HG03060 (cell line): Measurements from ENCODE around the gene GALNT18.

Source experiments
- ATAC-seq: cut with Tn5 transposase; IDR thresholded peaks from one replicate; pipeline ENCODE4 v1.9.1; 2021; ENCODE audit warnings: low read depth, moderate number of reproducible peaks; ENCODE audit not compliant: unreplicated experiment

The GALNT18 gene

DNA sequence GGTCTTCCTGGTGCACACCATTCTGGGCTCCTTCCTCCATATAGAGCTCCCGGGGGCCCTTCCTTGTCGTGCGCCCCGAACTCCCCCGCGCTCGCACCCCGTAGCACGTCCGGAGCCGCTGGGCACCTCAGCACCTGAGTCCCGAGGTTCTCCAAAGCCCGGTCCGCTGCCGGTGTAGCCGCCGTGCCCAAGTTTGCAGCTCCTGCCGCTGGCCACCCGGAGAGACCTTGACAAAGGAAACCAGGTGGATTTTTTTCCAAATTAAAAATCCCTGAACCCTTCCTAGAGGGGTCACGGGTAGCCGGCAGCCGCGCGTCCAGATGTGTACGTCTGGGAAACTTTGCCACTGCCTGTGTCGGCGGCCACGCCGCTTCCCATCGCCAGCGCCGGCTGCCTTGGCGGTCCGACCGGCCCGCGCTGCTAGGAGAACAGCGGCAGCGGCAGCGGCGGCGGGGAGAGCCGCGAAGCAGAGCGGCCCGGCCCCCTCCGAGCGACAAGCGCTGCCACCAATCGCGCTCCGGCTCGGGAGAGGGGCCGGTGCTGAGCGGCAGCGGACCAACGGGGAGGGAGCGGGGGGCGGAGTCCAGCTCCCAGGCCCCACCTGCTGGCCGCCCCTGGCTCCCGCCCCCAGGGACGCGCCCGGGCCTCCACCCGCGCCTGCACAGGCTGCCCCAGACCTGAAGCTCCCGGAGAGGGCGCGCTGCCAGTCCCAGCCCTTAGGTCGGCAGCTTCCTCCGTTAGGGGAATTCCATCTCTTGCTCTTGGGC lies at the start of gene GALNT18:
Gene GALNT18, minus strand, starts transcription at position 433 of the 767 bp plus-strand sequence.
- peak; percentile 47 for ATAC-seq

DNA sequence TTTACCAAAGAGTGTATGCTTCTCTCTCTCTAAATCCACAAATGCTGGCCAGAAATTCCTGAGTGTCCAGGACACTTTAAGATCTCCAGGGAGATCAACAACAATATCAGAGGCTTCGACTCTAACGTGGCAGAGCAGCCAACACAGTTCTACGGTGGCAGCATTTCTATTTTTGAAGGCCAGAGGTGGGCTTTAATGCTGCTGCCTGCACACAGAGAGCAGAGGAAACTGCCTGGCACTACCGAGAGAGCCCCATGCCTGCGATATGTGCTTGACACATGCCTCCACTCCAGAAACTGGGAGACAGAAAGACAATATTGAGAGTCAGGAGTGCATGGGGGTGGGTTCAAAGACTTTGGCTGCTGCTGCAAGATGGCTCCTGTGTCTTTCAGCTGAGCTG lies 48.8 kb upstream of the GALNT18 start:
- no peak for ATAC-seq

DNA sequence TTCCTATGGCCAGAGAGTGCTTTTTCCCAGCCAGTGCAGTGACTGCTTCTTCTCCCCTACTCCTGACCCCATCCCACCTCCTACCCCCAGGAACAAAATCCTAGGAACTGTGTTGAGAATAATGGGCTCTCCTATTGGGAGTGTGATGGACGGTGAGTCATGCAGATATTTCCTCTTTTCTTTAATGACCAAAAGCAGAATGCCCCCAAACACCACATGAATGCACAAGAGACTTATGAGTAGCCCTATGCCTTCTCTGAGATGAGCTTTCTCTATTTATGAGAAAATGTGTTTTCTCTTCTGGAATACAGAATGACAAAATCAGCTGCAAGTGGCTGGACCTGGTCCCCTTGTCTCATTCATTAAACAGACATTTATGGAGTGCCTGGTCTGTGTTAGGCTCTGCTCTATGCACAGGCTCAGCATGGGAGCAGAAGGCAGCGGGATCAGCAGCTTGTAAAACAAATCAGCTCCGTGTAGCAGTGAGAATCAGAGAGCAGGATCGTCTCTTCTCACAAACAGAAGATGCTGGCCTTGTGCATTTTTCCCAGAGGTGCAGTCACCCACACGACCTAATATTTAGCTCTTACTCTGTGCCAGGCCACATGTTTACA lies 47.5 kb upstream of the GALNT18 start:
- ATAC-seq, result no peak

DNA sequence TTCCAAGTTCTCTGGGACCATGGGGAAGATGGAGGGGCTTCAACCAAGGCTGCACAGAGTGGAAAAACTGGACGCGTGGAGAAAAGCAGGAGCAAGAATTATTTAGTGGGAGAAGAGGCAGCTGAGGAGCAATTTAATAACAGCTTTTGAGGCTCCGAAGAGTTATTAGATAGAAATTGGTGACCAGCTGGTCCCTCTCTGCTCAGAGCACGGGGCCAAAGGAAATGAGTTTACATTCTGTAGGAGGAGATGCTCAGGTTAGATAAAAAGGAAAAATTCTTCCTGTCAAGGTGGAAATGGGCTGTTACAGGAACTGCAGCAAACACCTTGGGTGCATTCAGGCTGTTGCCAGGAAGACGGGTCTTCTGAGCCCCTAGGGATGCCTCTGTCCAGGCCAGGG lies 47.0 kb upstream of the GALNT18 start:
- ATAC-seq, result no peak

DNA sequence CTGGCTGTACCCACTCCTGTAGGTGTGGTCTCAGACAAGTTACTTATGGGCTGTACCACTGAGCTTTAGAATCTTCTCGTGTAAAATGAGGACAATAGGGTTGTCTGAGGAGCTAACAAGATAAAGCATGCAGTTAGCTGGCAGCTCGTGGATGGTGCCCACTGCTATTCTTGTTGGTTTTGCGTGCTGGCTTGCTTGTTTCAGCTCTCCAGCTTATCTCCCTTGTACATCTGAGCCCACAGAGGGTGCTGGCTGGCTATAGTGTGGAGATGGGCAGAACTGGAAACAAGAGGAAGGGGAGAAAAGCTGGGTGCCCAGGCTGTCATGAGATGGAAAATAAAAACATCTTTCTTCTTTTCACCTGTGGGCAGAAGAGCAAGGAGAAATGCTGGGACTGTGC lies 46.5 kb upstream of the GALNT18 start:
- no peak for ATAC-seq

DNA sequence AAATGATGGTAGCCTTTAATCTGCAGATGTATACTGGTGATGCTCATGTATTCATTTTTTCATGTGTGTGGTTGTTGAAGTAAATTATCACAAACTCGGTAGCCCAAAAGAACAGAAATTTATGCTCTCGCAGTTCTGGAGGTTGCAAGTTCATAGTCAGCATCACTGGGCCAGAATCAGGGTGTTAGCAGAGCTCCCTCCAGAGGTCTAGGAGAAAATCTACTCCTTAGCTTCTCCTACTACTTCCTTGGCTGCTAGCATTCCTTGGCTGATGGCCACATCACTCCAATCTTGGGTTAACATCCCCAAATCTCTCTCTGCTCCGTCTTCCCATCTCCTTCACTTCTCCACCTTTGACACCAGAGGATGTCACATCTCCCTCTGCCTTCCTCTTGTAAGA lies 45.3 kb upstream of the GALNT18 start:
- ATAC-seq, result no peak

DNA sequence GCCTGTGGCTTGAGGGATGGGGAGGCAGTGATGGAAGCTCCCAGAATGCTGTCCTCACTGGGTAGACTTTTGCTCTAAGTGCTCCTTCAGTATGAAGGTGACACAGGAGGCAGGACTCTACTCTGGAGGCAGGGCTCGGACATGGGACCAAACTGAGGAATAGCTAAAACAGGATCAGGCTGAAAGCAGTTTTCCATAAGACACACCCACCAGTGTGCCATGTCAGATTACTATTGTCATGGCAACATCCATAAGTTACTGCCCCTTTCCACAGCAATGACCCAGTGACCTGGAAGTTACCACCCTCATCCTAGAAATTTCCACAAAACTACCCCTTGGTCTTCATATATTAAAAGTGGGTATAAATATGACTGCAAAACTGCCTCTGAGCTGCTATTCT lies 43.6 kb upstream of the GALNT18 start:
- ATAC-seq, result no peak

DNA sequence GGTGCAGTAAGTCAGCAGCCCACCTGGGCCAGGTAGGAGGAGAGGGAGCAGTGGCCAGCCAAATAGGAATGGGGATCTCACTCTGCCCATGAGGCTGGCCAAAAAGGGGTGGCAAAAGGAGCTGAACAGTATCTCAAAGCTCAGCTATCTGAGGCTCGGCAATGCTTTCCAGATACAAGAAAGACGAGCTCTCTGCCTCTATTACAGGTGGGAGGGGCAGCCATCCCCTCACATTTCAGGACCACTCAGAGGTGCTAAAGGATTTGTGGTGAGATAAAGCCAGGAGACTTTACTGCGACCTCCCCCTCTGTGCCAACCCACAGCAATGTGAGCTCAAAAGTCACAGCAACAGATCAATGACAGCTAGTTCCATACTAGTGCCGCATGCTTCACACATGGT lies 42.1 kb upstream of the GALNT18 start:
- no peak for ATAC-seq

DNA sequence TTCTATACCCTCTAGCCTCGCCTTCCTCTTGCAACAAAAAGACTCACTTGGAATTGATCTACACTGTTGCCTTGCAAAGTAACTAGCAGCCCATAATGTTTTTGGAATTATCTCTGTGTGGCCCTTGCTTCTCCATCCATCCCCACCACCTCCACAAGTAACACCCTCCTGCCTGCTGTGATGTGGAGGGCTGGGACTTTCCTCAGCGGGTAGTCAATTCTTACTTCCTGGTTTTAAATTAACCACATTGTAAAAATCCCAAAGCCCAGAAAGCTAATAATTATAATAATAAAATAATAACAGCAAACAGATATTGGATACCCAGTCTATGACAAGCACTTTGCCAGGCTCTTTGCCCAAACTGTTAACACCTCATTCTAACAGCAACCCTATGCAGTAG lies 40.8 kb upstream of the GALNT18 start:
- no peak for ATAC-seq

DNA sequence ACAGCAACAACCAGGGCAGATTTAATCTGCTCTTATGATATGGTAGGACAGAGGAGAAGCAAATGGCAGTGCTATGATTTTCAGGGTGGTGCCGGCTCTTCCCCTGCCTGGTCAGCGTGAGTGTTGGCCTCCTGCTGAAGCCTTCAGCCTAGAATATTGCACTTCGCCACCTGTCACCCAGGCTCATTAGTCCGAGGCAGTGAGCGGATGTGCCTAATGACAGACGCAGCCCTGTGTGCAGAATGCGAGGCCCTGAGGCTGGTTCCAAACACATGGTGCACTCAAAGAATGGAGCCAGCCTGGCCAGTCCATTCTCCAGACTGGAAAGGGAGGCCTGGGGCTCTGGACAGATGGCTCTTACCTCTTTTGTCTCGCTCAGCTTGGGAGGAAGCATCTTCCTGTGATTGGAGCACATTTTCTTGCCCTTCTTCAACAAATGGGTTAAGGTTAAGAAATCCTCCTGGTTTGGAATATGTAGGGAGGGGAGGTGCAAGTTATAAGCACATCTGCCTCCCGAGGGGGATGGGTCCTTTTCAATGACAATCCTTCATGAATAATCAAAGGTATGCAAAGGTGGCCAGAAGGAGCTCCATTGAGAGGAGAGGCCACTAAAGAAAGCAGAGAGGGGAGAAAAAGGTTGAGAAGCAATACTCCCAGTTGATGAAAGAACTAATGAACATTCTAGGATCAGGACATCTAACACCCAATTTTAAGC lies 39.7 kb upstream of the GALNT18 start:
- no peak for ATAC-seq

DNA sequence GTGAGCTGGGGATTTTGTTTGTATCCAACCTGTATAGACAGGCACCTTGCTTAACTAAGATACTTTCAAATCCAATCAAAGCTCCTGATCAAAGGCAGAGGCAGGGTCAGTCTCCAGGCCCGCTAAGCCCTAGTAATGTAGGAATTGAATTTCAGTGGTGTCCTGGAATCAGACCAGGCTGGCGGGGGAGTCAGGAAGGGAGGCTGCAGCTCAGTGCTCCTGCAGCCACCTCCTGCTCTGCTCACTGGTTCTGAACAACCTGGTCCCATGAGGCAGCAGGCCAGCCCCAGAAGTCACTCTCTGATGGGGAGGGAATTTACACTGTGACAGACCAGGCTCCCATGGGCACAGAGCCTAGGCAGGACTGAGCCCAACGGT lies 38.5 kb upstream of the GALNT18 start:
- no peak for ATAC-seq

DNA sequence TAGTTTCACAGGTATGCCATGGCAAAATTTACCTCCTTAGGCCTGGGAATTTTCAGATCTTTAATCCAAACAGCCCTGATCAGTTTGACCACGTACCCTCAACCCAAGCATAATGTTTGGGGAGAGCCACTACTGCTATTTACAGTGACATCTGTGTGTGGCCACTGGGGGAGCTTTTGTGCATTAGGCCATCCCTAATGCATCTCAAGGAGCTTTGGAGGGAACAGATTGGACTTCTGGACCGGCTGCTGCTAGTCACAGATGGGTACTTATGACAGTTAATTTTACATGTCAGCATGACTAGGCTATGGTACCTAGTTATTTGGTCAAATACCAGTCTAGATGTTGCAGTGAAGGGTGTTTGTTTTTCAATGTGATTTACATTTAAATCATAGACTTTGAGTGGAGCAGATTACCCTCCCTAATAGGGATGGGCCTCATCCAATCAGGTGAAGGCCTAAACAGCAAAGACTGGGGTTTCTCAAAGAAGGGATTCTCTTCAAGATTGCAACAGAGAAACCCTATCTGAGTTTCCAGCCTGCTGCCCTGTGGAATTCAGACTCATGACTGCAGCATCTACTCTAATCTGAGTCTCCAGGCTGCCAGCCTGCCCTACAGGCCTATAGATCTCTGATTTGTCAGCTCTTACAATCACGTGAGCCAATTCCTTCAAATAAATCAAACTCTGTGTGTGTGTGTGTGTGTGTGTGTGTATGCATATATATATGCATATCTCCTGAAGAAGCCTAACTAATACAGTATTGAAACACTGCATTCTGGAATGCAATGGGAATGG lies 38.0 kb upstream of the GALNT18 start:
- no peak for ATAC-seq

DNA sequence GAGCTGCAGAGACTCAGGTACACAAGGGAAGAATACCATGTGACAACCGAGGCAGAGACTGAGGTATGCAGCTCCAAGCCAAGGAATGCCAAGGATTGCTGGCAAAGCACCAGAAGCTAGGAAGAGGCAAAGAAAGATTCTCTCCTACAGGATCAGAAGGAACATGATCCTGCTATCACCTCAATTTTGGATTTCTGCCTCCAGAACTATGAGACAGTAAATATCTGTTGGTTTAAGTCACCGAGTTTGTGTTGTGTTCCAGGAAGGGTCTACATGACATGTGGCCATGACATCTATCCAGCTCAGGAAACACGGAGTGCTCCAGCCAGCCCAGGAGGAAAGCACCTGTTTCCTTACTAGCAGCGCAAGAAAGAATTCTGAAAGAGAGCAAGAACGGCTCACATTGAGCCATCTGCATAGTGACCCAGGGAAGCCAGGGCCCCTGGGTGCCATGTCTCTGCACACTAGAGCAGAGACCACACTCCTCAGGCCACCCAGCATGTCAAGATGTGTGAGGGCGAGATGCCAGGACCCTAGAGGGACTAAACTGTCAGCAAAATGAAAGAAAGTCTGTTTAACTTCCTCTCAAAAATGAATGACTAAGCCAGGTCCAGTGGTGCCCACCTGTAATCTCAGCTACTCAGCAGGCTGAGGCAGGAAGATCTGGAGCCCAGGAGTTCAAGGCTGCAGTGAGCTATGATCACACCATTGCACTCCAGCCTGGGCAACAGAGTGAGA lies 35.6 kb upstream of the GALNT18 start:
- no peak for ATAC-seq

DNA sequence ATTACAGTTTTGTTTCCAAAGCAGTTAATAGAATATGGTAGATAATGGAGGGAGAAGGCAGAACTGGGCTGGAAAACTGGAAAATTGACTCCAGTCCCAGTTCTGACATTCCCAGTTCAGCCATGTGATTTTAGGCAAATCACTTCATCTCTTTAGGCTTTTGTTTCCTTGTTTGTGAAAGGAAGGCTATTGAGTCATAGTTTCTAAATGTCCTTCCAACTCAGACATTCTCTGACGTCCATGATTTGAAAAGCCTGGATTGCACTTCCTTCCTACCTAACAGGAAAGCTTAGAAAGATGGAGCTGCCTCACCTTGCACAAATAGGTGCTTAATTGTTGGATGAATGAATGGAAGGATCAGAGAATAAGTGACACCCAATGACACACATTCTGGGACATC lies 19.8 kb upstream of the GALNT18 start:
- ATAC-seq, result no peak

DNA sequence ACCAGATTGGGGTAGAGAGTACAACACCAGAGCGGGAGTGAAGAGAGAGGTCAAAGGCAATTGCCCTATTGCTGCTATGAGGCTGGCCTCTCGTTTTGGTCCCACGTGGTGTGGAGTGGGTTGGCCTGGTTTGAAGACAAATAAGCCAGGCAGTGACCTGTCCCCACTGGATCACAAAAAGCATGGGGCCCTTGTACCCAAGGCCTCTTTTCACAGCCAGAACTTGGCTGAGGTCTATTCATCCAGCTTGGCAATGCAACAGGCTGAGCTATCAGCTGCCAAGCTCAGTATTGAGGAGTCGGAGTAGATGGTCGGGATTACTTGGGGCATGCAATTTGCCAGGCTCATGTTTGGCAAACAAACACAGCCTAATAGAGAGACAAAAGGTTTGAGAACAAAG lies 19.2 kb upstream of the GALNT18 start:
- ATAC-seq, result no peak

DNA sequence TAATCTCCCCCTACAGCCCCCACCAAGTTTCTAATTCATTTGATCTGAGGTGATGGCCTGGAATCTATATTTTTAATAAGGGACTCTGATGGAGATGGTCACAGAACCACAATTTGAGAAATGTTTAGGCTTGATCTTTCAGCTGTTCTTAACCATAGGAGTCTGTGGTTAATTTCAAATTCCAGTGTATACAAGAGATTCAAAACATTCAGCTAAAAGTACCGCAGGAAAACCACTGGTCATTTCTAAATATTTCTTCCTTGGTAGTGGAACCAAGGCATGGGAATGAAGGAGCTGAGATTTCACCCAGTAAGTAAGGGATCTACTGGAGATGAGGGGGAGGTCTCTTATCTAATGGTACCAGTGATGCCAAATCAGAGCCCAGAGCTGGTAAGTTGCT lies 18.3 kb upstream of the GALNT18 start:
- no peak for ATAC-seq

DNA sequence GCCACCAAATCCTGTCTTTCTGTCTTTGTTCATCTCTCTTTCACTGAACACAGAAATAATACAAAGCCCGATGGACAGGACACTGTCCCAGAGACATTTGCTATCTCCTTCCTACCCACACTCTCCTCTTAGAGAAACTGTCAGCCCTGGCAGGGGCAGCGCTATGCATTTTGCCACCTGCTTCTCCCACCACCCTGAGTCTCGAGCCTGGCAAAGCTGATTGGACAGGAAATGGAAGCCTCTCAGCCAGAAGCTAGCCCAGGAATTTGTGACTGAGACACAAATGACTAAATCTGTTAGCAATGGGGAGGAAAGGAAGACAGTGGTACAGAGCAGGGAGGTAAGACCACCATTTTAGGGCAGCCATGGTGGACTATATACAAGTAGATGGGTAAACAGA lies 14.9 kb upstream of the GALNT18 start:
- no peak for ATAC-seq

DNA sequence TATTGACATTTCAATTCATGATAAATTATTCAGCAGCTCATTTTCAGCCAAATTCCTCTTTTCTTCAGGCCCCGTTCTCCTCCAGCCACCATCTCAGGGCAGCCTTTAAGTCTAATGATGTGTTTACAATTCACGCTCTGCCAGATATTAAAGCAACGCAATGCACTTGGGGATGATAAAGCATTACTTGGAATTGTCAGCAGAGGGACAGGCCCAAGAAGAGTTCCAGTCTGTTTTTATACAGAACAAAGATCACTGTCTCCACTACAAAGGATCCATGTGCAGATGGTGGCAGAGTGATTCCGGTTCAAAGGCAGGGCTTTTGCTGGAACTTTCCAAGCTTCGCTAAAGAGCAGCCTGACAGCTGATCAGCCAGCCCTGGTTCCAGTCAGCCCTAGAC lies 13.6 kb upstream of the GALNT18 start:
- no peak for ATAC-seq

DNA sequence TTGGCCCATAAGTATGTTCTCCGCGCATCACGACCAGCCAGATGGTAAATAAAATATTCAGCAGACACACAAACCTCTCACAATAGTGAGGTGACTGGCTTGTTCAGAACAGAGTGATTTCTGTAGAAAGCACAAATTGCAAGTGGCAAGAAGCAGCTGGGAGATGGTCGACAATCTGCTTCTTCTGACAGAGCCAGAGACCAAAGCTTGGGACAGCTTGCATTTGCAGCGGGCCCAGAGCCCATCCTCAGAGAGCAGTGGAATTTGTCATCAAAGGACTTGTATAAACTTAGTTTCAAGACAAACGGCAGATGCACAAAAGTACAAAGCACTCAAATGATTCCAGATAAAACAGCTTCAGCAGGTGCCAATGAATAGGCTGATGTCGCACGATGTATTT lies 7.6 kb upstream of the GALNT18 start:
- no peak for ATAC-seq

DNA sequence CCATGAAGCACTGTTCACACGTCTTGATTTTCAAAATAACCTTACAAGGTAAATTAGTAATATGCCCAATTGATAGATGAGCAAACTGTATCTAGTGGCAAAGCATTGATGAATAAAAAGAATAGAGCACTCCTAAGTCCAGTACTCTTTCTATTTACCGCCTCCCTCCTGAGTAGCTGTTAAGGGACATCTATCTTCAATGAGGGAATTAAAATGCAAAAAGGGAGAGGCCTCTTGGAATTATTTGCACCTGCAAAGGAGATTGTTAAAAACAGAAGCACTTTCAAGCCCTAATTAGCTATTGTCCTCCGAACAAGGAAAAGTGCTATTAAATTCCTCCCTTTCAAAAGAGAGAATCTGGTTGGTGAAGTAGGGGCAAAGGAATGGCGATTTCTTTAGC lies 6.8 kb upstream of the GALNT18 start:
- ATAC-seq, result no peak
